ENCODE results near the gene DFFB. TPM values are rescaled to one million over a fixed set of nuclear protein-coding genes. Genes with fewer than 3 reads are reported as not detected.

Gene DFFB
- total and polyA plus RNA-seq, 7 donors = 1.1 to 2.4 (median 1.9) TPM

- H3K9me3 ChIP-seq = no peaks in the 10 kb centered on the region
- intact Hi-C loops (cut with DNase I) = loop anchor here in 1 of 2 donors (5.0 kb wide), 1 partner anchor 35 kb away; no protein-coding TSS in a partner anchor
- H3K4me1 ChIP-seq = peaks cover 20% of the 10 kb centered on the region
- peak overlapping the region; percentile 84 for H3K27ac ChIP-seq
- 7 to 11% (median 9%) methylated on average over 20 to 21 of the region's 21 CpGs for WGBS, 3 donors
- H3K4me3 ChIP-seq = peak overlapping the region; percentile 98
- TF ChIP-seq, protein P1, sequence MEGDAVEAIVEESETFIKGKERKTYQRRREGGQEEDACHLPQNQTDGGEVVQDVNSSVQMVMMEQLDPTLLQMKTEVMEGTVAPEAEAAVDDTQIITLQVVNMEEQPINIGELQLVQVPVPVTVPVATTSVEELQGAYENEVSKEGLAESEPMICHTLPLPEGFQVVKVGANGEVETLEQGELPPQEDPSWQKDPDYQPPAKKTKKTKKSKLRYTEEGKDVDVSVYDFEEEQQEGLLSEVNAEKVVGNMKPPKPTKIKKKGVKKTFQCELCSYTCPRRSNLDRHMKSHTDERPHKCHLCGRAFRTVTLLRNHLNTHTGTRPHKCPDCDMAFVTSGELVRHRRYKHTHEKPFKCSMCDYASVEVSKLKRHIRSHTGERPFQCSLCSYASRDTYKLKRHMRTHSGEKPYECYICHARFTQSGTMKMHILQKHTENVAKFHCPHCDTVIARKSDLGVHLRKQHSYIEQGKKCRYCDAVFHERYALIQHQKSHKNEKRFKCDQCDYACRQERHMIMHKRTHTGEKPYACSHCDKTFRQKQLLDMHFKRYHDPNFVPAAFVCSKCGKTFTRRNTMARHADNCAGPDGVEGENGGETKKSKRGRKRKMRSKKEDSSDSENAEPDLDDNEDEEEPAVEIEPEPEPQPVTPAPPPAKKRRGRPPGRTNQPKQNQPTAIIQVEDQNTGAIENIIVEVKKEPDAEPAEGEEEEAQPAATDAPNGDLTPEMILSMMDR (IDR thresholded peaks at IDR 0.05) = no peak
- ATAC-seq (peak in 2 of 4 donors; percentile 2 to 15), DNase-seq (peak in 1 of 2 donors; percentile 62)
- no peaks in the 10 kb centered on the region for H3K27me3 ChIP-seq (ENCODE audit: insufficient read depth in 3 of 3, low read length in 2 of 3)
- H3K36me3 ChIP-seq (ENCODE audit: insufficient read depth in 1 of 2, low read depth in 1 of 2) = no peaks in the 10 kb centered on the region
Observed at GRCh38 chr1:3857791-3858129, 484 bp downstream of the DFFB start.

- DNase-seq (peak in 1 of 2 donors; percentile 21), ATAC-seq (peak in 1 of 4 donors; percentile 23)
- intact Hi-C loops (cut with DNase I) = loop anchor here in 1 of 2 donors (5.0 kb wide), 1 partner anchor 34 kb away; no protein-coding TSS in a partner anchor
- 67 to 69% (median 69%) methylated on average over 34 of the region's 34 CpGs for WGBS, 3 donors
- no peaks in the 10 kb centered on the region for H3K36me3 ChIP-seq (ENCODE audit: insufficient read depth in 1 of 2, low read depth in 1 of 2)
- no peak overlapping the region for H3K27ac ChIP-seq
- TF ChIP-seq, protein P1 (IDR thresholded peaks at IDR 0.05) = no peak
- no peaks in the 10 kb centered on the region for H3K27me3 ChIP-seq (ENCODE audit: insufficient read depth in 3 of 3, low read length in 2 of 3)
- H3K4me1 ChIP-seq = peaks cover 20% of the 10 kb centered on the region
- no peaks in the 10 kb centered on the region for H3K9me3 ChIP-seq
- H3K4me3 ChIP-seq = peak overlapping the region; percentile 98
Observed at GRCh38 chr1:3858231-3858981, 1.1 kb downstream of the DFFB start.

- no peak for DNase-seq
- Histone ChIP-seq H3K27ac (no peak overlapping the region), H3K4me1 (peaks cover under 1% of the 10 kb centered on the region), H3K9me3 (no peaks in the 10 kb centered on the region), H3K4me3 (no peak overlapping the region), H3K27me3 (ENCODE audit: insufficient read depth in 3 of 3, low read length in 2 of 3) (no peaks in the 10 kb centered on the region), H3K36me3 (ENCODE audit: insufficient read depth in 1 of 2, low read depth in 1 of 2) (peaks cover 0 to 6% of the 10 kb centered on the region in 2 donors)
- WGBS, 3 donors = 51 to 63% (median 53%) methylated on average over 12 of the region's 12 CpGs
- intact Hi-C loops (cut with DNase I) = no loop called here
- peak in 1 of 4 donors; percentile 20 for ATAC-seq
- TF ChIP-seq, protein P1 (IDR thresholded peaks at IDR 0.05) = no peak
Observed at GRCh38 chr1:3863231-3863935, 6.1 kb downstream of the DFFB start.

DNA sequence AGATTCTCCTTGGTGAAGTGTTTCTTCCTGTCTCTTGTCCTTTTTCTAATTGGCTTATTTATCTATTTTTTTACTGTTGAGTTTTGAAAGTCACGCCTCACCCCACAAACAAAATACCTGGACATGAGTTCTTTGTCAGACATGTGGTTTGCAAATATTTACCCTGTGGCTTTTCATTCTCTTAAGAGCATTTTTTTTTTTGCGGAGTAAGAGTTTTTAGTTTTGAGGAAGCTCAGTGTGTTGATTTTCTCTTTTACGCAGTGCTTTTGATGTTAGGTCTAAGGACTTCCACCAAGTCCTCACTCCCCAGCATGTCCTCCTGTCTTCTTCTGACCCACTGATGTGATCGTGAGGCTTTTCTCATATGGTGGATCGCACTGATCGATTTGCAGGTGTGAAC is 7.6 kb downstream of the DFFB start:
- no peaks in the 10 kb centered on the region for H3K4me1 ChIP-seq
- ATAC-seq = no peak
- DNase-seq = no peak
- TF ChIP-seq, protein P1 (IDR thresholded peaks at IDR 0.05) = no peak
- H3K9me3 ChIP-seq = no peaks in the 10 kb centered on the region
- WGBS, 3 donors = 87 to 96% (median 93%) methylated on average over 6 of the region's 6 CpGs
- H3K4me3 ChIP-seq = no peak overlapping the region
- no peak overlapping the region for H3K27ac ChIP-seq
- H3K36me3 ChIP-seq (ENCODE audit: insufficient read depth in 1 of 2, low read depth in 1 of 2) = peaks cover 0 to 19% of the 10 kb centered on the region in 2 donors
- intact Hi-C loops (cut with DNase I) = no loop called here
- no peaks in the 10 kb centered on the region for H3K27me3 ChIP-seq (ENCODE audit: insufficient read depth in 3 of 3, low read length in 2 of 3)

Measured in psoas muscle (tissue), 8 donors.